Measurements from ENCODE around the gene PIGQ. TPM values are rescaled to one million over a fixed set of nuclear protein-coding genes. Genes with fewer than 3 reads are reported as not detected.

PIGQ gene
- total and polyA plus RNA-seq, 2 of the 4 experiments (the other 2 are of a cell fraction), result 5.9 to 36.8 TPM

DNA sequence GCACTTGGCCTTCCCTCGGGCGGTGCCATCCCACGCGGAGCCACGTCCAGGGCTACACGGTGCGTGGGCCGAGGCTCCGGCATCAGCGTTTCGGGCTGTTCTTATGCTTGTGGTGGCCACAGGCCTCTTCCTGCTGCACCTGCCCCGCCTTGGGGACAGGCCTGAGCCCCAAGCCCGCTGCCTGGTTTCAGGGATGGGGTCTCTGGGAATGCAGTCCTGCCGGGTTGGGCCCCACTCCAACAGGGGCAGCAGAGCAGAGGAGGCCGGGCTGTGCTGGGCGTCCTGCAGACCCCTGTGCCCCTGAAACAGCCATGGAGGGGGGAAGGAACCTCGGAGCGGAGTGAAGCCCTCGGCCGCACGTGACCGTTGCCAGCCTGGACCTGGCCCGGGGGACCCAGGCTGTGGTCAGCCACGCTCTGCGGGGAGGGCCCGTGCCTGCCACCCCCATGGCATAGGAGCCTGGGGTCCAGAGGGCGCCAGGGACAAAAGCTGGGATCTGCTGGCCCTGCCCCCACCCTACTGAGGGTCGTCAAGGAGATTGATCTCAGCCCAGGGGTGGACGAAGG, 60.6 kb downstream of the PIGQ start:
- Histone ChIP-seq H3K4me3 (ENCODE audit: insufficient read depth, low read depth, low read length) (no peak overlapping the region), H3K4me2 (ENCODE audit: low read depth, low read length) (no peak overlapping the region), H2BK20ac (ENCODE audit: low read depth, low read length) (no peak overlapping the region), H3K9me1 (ENCODE audit: insufficient read depth, low read length) (no peaks in the 10 kb centered on the region; the same call in 1 of the 2 replicates), H4K8ac (ENCODE audit: low read depth in 2 of 2, low read length in 2 of 2) (no peak overlapping the region), H2AFZ (replicated peaks; ENCODE audit: low read length, poor library complexity) (no peak overlapping the region), H3K9ac (ENCODE audit: low read depth, low read length) (no peak overlapping the region), H3K23ac (ENCODE audit: low read depth, low read length) (no peak overlapping the region), H3K36me3 (ENCODE audit: control insufficient read depth, insufficient read depth, low read length) (peaks cover 19% of the 10 kb centered on the region; the same call in 1 of the 2 replicates), H2BK120ac (ENCODE audit: low read depth, low read length) (no peak overlapping the region), H4K5ac (ENCODE audit: low read depth, low read length) (no peak overlapping the region), H3K27me3 (ENCODE audit: control insufficient read depth, insufficient read depth, low read length) (no peaks in the 10 kb centered on the region), H4K91ac (ENCODE audit: insufficient read depth, low read depth, low read length) (no peak overlapping the region), H2AK5ac (ENCODE audit: low read depth, low read length) (no peak overlapping the region), H3K9me3 (ENCODE audit: control insufficient read depth, insufficient read depth, low read length) (no peaks in the 10 kb centered on the region), H3K79me1 (ENCODE audit: low read depth in 1 of 2, low read length in 2 of 2) (peaks cover 3 to 29% of the 10 kb centered on the region in 2 experiments; a peak in 2 of 4 replicates), H2AK9ac (replicated peaks; ENCODE audit: low read depth, low read length, poor library complexity) (peak overlapping the region; percentile 81), H3K4ac (ENCODE audit: low read depth, low read length) (no peak overlapping the region), H2BK15ac (ENCODE audit: low read depth, low read length) (no peak overlapping the region), H2BK5ac (ENCODE audit: low read depth, low read length, poor library complexity, severe bottlenecking) (no peak overlapping the region), H3K18ac (ENCODE audit: low read depth, low read length) (no peak overlapping the region), H3K56ac (ENCODE audit: extremely low read depth, insufficient read depth, low read length) (no peak overlapping the region), H3K14ac (replicated peaks; ENCODE audit: low read depth, low read length) (no peak overlapping the region), H3K27ac (ENCODE audit: insufficient read depth, low read length) (no peak overlapping the region), H4K20me1 (ENCODE audit: insufficient read depth, low read length) (peaks cover 3% of the 10 kb centered on the region; the same call in 1 of the 2 replicates), H3K4me1 (ENCODE audit: control insufficient read depth, insufficient read depth, low read length) (peaks cover 31% of the 10 kb centered on the region)
- DNase-seq, result no peak
- 59% methylated on average over 17 of the region's 29 CpGs; no CpG with 5 or more reads in 1 of the 2 experiments for WGBS, 2 experiments (ENCODE audit: extremely low coverage in 2 of 2, insufficient read length in 1 of 2)
- intact Hi-C loops (cut with micrococcal nuclease), result no loop called here
- ChIA-PET POLR2A (ENCODE audit: unreplicated experiment) (no interaction called here), CTCF (no interaction called here)
- in situ Hi-C loops (cut with MboI; ENCODE audit: low sequenced_read_pairs), result no loop called here
- no TSS peak for BruUV-seq (replicated peaks)
- TF ChIP-seq SMC3 (IDR thresholded peaks at IDR 0.05; ENCODE audit: low read depth, low read length), result no peak
- TF ChIP-seq ELK1 (IDR thresholded peaks at IDR 0.05; ENCODE audit: borderline replicate concordance, low read depth, low read length), result no peak
- TF ChIP-seq NFE2L2 (IDR thresholded peaks at IDR 0.05; ENCODE audit: low read depth, low read length), result no peak
- no peak for TF ChIP-seq BHLHE40 (IDR thresholded peaks at IDR 0.05; ENCODE audit: low read depth, low read length)
- TF ChIP-seq POLR2A (IDR thresholded peaks at IDR 0.05; ENCODE audit: low read depth, low read length), result no peak
- TF ChIP-seq RAD21 (IDR thresholded peaks at IDR 0.05; ENCODE audit: low read length), result no peak
- no peak for TF ChIP-seq MAFK (IDR thresholded peaks at IDR 0.05; ENCODE audit: low read depth, low read length)
- dilution Hi-C loops (cut with HindIII; ENCODE audit: low sequenced_read_pairs, unreplicated experiment), result no loop called here
- no peak for ATAC-seq (ENCODE audit: low read depth)

Data from IMR-90 (cell line).